Colonic mucosa (tissue), 4 donors: ENCODE results near the gene TNIK. TPM values are rescaled to one million over a fixed set of nuclear protein-coding genes. Genes with fewer than 3 reads are reported as not detected.

Experiments
- DNase-seq: peaks from one replicate; pipeline ENCODE4 v3.0.0-alpha.2; 2020
- H3K27ac ChIP-seq: fragments of 200-600 bp; one replicate; pipeline ENCODE4 v1.8.0; 2021
- H3K27me3 ChIP-seq: fragments of 200-600 bp; one replicate; pipeline ENCODE4 v1.8.0; 2021
- H3K36me3 ChIP-seq: fragments of 200-600 bp; one replicate; pipeline ENCODE4 v1.8.0; 2021
- H3K4me1 ChIP-seq: fragments of 200-600 bp; one replicate; pipeline ENCODE4 v1.8.0; 2021; ENCODE audit warnings: mild to moderate bottlenecking
- H3K4me3 ChIP-seq: fragments of 200-600 bp; one replicate; pipeline ENCODE4 v1.8.0; 2021
- H3K9ac ChIP-seq, 2 donors: one replicate each; pipeline ENCODE4 v1.7.0; 2013; ENCODE audit warnings: control low read depth in 2 of 2, low read depth in 2 of 2, low read length in 2 of 2
- H3K9me3 ChIP-seq: fragments of 200-600 bp; one replicate; pipeline ENCODE4 v1.8.0; 2021
- CTCF ChIP-seq: fragments of 200-600 bp; IDR thresholded peaks from one replicate; pipeline ENCODE4 v1.8.0; 2022; ENCODE audit warnings: antibody characterized with exemption, mild to moderate bottlenecking
- intact Hi-C: fragments of 100-400 bp; cut with DNase I; formaldehyde crosslinking; loops from one replicate; pipeline ENCODE4 v1.14.1; 2022
- total RNA-seq, 2 donors: library from RNA; stranded (reverse); fragmentation: NEBNext Ultra II Directional in 1 of 2; extraction: Animal tissue kit (Norgen Biotek cat#: 25700) in 1 of 2; gene quantifications; one replicate each; pipeline ENCODE4 v1.2.1, GENCODE V29; 2021
- donor health status: healthy.
- donor health status: DM: no; HTN: no; CAD: no.
- donor health status: DM: no; HTN: no; CAD: no.

TNIK gene
- total RNA-seq, 2 donors from 2014 or later = 19.9 to 30.9 TPM

DNA sequence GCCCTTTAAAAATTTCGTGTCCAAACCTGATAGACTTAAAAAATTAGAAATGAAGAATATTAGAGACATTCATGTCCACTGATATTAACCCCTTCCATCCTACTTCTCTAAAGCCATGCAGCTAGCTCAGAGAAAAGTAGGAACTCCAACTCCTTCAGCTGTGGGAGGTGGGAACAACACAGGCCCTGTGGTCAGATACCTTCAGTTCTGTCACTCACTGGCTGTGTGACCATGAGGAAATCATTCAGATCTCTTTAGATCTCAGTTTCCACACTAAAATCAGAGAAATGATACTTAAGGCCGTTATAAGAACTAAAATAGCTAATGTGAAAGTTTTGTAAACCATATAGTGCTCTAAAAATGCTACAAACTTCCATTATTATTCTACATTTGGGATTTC, 209.8 kb downstream of the TNIK start:
- H3K27ac ChIP-seq = no peak overlapping the region
- no peak for TF ChIP-seq CTCF
- H3K9ac ChIP-seq = no peak overlapping the region
- intact Hi-C loops = no loop called here
- H3K9me3 ChIP-seq = no peaks in the 10 kb centered on the region
- no peaks in the 10 kb centered on the region for H3K4me1 ChIP-seq
- DNase-seq = no peak
- no peak overlapping the region for H3K4me3 ChIP-seq
- H3K36me3 ChIP-seq = no peaks in the 10 kb centered on the region
- H3K27me3 ChIP-seq = no peaks in the 10 kb centered on the region

DNA sequence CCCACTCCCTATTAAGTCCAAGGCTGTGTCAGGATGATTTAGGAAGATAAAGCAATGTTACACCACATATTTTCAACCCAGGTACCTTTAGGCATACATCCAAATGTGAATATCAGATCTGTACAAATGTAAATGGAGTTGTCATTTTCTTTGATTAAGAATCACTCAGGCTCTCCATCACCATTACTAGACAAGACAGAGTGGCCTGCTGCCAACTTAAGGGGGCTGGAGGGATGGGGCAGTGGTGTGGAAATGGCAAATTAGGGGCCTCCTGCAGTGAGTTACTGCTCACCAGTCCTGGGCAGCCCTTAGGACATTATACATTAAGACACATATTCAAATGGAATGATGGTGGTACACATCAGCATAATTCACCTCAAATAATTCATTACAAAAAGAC, 211.0 kb downstream of the TNIK start:
- Histone ChIP-seq H3K4me3 (no peak overlapping the region), H3K27me3 (no peaks in the 10 kb centered on the region), H3K9me3 (no peaks in the 10 kb centered on the region), H3K9ac (no peak overlapping the region), H3K27ac (no peak overlapping the region), H3K36me3 (no peaks in the 10 kb centered on the region), H3K4me1 (no peaks in the 10 kb centered on the region)
- TF ChIP-seq CTCF = no peak
- intact Hi-C loops = no loop called here
- no peak for DNase-seq

DNA sequence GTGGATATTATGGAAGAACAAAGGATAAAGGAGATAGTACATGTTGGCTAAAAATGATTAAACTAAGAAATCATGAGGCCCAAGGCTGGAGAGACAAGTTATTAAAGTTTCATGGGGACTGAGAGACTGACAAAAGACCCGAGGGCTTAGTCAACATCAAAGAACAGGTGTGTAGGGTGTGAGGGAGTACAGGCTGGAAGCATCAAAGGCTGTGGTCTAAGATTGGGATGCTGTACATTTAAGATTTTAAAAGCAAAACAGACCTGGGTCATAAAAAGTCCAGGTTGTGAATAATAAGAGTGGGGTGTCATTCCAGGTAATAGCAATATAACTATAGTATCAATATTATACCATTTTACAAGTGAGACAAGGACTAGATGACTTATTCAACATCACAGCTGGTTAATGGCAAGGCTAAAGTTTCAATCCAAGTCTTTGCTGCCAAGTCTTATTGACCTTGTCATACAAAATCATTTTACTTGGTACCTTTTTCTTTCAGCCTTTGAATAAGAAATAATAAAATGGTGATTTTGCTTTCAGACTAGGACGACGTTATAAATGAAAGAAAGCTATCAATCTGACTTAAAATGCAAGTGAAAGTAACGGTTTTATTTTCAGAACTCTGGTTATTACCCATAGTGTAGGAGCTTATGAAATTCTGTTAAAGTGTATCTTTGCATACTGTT, 211.6 kb downstream of the TNIK start:
- Histone ChIP-seq H3K9me3 (no peaks in the 10 kb centered on the region), H3K27me3 (no peaks in the 10 kb centered on the region), H3K27ac (no peak overlapping the region), H3K9ac (no peak overlapping the region), H3K4me3 (no peak overlapping the region), H3K36me3 (no peaks in the 10 kb centered on the region), H3K4me1 (no peaks in the 10 kb centered on the region)
- no peak for DNase-seq
- no peak for TF ChIP-seq CTCF
- intact Hi-C loops = no loop called here

DNA sequence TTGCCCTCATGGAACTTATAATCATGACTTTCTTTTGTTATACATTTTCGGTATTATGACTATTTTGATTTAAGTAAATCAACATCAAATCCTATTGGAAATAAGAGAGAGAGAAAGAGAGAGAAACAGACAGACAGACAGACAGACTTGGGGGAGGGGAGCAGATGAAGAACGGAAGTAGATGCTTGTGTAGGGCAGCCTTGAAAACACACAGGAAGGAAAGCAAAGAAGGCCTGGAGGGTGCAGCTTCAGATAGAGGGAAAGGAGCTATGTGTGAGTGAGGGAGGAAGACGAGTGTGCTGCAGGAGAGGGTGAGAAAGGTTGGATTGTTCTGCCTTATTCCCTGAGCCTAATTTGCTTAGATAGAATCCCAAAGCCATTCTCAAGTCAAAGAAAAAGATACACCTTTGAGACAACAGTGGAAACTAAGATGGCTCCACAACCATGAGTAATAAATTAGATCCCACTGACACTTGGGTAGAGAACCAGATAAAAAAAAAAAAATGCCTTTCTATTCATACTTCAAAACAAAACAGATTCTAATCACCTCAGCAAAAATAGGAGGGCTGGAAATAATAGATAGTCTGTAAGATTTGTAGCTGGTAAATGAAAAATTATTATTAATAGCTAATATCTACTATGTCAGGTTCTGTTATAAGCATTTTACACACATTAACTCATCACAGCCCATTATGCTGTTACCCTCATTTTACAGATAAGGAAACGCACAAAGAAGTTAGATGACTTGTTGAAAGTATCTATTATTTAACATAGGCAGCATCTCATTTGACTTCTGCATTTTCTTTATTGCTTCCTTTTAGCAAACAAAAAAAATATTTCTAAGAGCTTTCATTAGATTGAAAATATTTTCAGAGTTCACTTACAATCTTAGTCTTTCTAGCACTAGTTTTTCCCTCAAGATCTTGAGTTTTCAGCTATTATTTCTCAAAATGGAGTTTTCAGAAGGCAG, 214.1 kb downstream of the TNIK start:
- TF ChIP-seq CTCF = no peak
- H3K4me1 ChIP-seq = no peaks in the 10 kb centered on the region
- intact Hi-C loops = no loop called here

GRCh38 chr3:171242951-171243350, 217.3 kb downstream of the TNIK start:
- H3K27ac ChIP-seq = no peak overlapping the region
- H3K4me1 ChIP-seq = no peaks in the 10 kb centered on the region
- TF ChIP-seq CTCF = no peak
- no peak overlapping the region for H3K4me3 ChIP-seq
- intact Hi-C loops = no loop called here
- H3K9me3 ChIP-seq = no peaks in the 10 kb centered on the region
- H3K9ac ChIP-seq = no peak overlapping the region
- H3K27me3 ChIP-seq = no peaks in the 10 kb centered on the region
- DNase-seq = no peak
- no peaks in the 10 kb centered on the region for H3K36me3 ChIP-seq

More for the DNA sequence above, 214.1 kb downstream of the TNIK start:
- Histone ChIP-seq H3K9me3 (no peaks in the 10 kb centered on the region), H3K4me3 (no peak overlapping the region), H3K27me3 (no peaks in the 10 kb centered on the region), H3K27ac (no peak overlapping the region), H3K9ac (no peak overlapping the region), H3K36me3 (no peaks in the 10 kb centered on the region)
- no peak for DNase-seq
